Measurements from ENCODE around the gene SLC39A7.

Gene SLC39A7

GRCh38 chr6:33156561-33156960, 44.1 kb upstream of the SLC39A7 start:
- no peak overlapping the region for H3K4me3 ChIP-seq (ENCODE audit: low read length, poor library complexity, severe bottlenecking)
- H3K4me2 ChIP-seq (ENCODE audit: low read depth, low read length, poor library complexity, severe bottlenecking) = no peak overlapping the region
- TF ChIP-seq EZH2phosphoT487 (IDR thresholded peaks at IDR 0.05; ENCODE audit: borderline replicate concordance) = no peak
- no peak for TF ChIP-seq CTCF (conservative IDR thresholded peaks at IDR 0.05; ENCODE audit: low read length)
- peaks cover 16% of the 10 kb centered on the region for H3K27me3 ChIP-seq (ENCODE audit: insufficient read depth, low read length, poor library complexity, severe bottlenecking)
- no peaks in the 10 kb centered on the region for H3F3A ChIP-seq (ENCODE audit: low read depth)
- H4K20me1 ChIP-seq (ENCODE audit: insufficient read depth, low read length, poor library complexity, severe bottlenecking) = no peaks in the 10 kb centered on the region
- H3K79me2 ChIP-seq (ENCODE audit: insufficient read depth, low read length) = no peaks in the 10 kb centered on the region
- no peak overlapping the region for H2AFZ ChIP-seq (ENCODE audit: low read length)
- no peaks in the 10 kb centered on the region for H3K9me3 ChIP-seq (ENCODE audit: insufficient read depth, low read depth, low read length)
- H3K9ac ChIP-seq (ENCODE audit: low read depth, low read length, poor library complexity, severe bottlenecking) = no peak overlapping the region
- peaks cover 10% of the 10 kb centered on the region for H3K4me1 ChIP-seq (ENCODE audit: insufficient read depth, low read length, poor library complexity, severe bottlenecking)
- H3K36me3 ChIP-seq (ENCODE audit: insufficient read depth, low read length) = no peaks in the 10 kb centered on the region
- no peaks in the 10 kb centered on the region for H3K9me2 ChIP-seq (replicated peaks; ENCODE audit: low read depth, low read length)

DNA sequence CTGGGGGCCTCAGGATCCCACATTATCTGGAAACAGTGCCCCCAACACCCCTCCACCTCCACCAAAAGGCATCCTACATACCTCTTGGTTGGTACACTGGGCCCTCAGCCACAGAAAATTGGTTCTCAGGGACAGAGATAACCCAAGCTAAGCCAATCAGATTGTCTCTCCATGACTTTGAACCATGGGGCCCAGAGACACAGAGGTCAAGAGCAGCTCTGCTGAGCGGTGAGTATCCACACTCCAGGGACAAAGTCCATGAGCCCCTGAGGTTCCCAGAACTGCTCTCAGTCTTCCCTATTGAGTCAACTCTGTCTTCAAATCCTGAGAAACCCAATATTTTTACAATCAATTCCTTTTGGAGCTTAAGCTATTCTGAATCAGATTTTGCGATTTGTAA, 43.7 kb upstream of the SLC39A7 start:
- Histone ChIP-seq H3K4me1 (ENCODE audit: insufficient read depth, low read length, poor library complexity, severe bottlenecking) (peaks cover 14% of the 10 kb centered on the region), H2AFZ (ENCODE audit: low read length) (no peak overlapping the region), H3K79me2 (ENCODE audit: insufficient read depth, low read length) (no peaks in the 10 kb centered on the region), H3K36me3 (ENCODE audit: insufficient read depth, low read length) (no peaks in the 10 kb centered on the region), H3K9me3 (ENCODE audit: insufficient read depth, low read depth, low read length) (no peaks in the 10 kb centered on the region), H3K9ac (ENCODE audit: low read depth, low read length, poor library complexity, severe bottlenecking) (no peak overlapping the region), H3K4me2 (ENCODE audit: low read depth, low read length, poor library complexity, severe bottlenecking) (no peak overlapping the region), H4K20me1 (ENCODE audit: insufficient read depth, low read length, poor library complexity, severe bottlenecking) (no peaks in the 10 kb centered on the region), H3F3A (ENCODE audit: low read depth) (no peaks in the 10 kb centered on the region), H3K9me2 (replicated peaks; ENCODE audit: low read depth, low read length) (no peaks in the 10 kb centered on the region), H3K27me3 (ENCODE audit: insufficient read depth, low read length, poor library complexity, severe bottlenecking) (peaks cover 16% of the 10 kb centered on the region), H3K4me3 (ENCODE audit: low read length, poor library complexity, severe bottlenecking) (no peak overlapping the region)
- TF ChIP-seq EZH2phosphoT487 (IDR thresholded peaks at IDR 0.05; ENCODE audit: borderline replicate concordance) (no peak), CTCF (conservative IDR thresholded peaks at IDR 0.05; ENCODE audit: low read length) (no peak)

DNA sequence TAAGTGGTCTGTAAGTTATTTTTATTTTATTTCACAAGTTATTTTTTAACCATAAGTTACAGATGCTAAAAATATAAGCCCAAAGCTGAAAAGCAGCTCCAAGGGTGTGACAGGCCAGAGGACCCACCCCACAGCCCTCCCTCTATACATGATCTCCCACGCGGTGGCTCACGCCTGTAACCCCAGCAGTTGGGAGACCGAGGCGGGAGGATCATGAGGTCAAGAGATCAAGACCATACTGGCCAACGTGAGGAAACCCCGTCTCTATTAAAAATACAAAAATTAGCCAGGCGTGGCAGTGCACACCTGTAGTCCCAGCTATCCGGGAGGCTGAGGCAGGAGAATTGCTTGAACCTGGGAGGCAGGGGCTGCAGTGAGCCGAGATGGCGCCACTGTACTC, 40.6 kb upstream of the SLC39A7 start:
- Histone ChIP-seq H3K4me2 (ENCODE audit: low read depth, low read length, poor library complexity, severe bottlenecking) (no peak overlapping the region), H4K20me1 (ENCODE audit: insufficient read depth, low read length, poor library complexity, severe bottlenecking) (no peaks in the 10 kb centered on the region), H3K36me3 (ENCODE audit: insufficient read depth, low read length) (no peaks in the 10 kb centered on the region), H3K9ac (ENCODE audit: low read depth, low read length, poor library complexity, severe bottlenecking) (no peak overlapping the region), H3K79me2 (ENCODE audit: insufficient read depth, low read length) (no peaks in the 10 kb centered on the region), H3K9me3 (ENCODE audit: insufficient read depth, low read depth, low read length) (no peaks in the 10 kb centered on the region), H3K4me1 (ENCODE audit: insufficient read depth, low read length, poor library complexity, severe bottlenecking) (peaks cover 15% of the 10 kb centered on the region), H3K4me3 (ENCODE audit: low read length, poor library complexity, severe bottlenecking) (no peak overlapping the region), H2AFZ (ENCODE audit: low read length) (no peak overlapping the region), H3K27me3 (ENCODE audit: insufficient read depth, low read length, poor library complexity, severe bottlenecking) (peaks cover 7% of the 10 kb centered on the region), H3K9me2 (replicated peaks; ENCODE audit: low read depth, low read length) (no peaks in the 10 kb centered on the region), H3F3A (ENCODE audit: low read depth) (no peaks in the 10 kb centered on the region)
- TF ChIP-seq EZH2phosphoT487 (IDR thresholded peaks at IDR 0.05; ENCODE audit: borderline replicate concordance) = no peak
- TF ChIP-seq CTCF (conservative IDR thresholded peaks at IDR 0.05; ENCODE audit: low read length) = no peak

All from Loucy (cell line).